ENCODE data around the gene NKX6-1. TPM values are rescaled to one million over a fixed set of nuclear protein-coding genes. Genes with fewer than 3 reads are reported as not detected.

The NKX6-1 gene
- total RNA-seq, 1 experiment from 2014 or later: 0.68 TPM

DNA sequence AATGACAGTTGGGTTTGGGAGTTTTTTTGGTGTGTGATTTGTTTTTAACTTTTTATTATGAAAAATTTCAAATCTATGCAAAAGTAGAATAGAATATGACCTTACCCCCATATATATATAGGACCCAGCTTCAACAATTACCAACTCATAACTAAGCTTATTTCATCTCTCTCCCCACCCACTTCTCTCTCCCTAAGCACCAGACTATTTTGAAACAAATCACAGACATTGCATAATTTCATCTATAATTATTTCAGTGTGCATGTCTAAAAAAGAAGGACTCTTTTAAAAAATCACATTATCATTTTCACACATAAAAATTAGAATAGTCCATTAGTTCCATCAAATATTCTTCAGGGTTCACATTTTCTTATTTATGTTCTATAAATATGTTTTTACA, 28.3 kb upstream of the NKX6-1 start:
- DNase-seq (ENCODE audit: unreplicated experiment): peak; percentile 10
- peaks cover 16% of the 10 kb centered on the region for H3K4me1 Mint-ChIP-seq (ENCODE audit: insufficient read depth, unreplicated experiment)
- intact Hi-C loops (cut with micrococcal nuclease): no loop called here
- no peak overlapping the region for H3K4me3 Mint-ChIP-seq (ENCODE audit: unreplicated experiment)
- H3K27me3 Mint-ChIP-seq (ENCODE audit: insufficient read depth, unreplicated experiment): peaks cover 17% of the 10 kb centered on the region
- no peak overlapping the region for H3K27ac Mint-ChIP-seq (ENCODE audit: low read depth, unreplicated experiment)
- H3K9me3 Mint-ChIP-seq (ENCODE audit: unreplicated experiment): no peaks in the 10 kb centered on the region
- H3K36me3 Mint-ChIP-seq (ENCODE audit: insufficient read depth, unreplicated experiment): no peaks in the 10 kb centered on the region
- TF ChIP-seq, protein P1, sequence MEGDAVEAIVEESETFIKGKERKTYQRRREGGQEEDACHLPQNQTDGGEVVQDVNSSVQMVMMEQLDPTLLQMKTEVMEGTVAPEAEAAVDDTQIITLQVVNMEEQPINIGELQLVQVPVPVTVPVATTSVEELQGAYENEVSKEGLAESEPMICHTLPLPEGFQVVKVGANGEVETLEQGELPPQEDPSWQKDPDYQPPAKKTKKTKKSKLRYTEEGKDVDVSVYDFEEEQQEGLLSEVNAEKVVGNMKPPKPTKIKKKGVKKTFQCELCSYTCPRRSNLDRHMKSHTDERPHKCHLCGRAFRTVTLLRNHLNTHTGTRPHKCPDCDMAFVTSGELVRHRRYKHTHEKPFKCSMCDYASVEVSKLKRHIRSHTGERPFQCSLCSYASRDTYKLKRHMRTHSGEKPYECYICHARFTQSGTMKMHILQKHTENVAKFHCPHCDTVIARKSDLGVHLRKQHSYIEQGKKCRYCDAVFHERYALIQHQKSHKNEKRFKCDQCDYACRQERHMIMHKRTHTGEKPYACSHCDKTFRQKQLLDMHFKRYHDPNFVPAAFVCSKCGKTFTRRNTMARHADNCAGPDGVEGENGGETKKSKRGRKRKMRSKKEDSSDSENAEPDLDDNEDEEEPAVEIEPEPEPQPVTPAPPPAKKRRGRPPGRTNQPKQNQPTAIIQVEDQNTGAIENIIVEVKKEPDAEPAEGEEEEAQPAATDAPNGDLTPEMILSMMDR (IDR thresholded peaks at IDR 0.05; ENCODE audit: unreplicated experiment): no peak
- ChIA-PET POLR2A (no interaction called here), CTCF (interaction anchor here (0.7 to 6.3 kb wide), 6 partner anchors 10 to 759 kb away, joined by 3 to 24 read pairs (median 4); no protein-coding TSS in a partner anchor)
- BruUV-seq (replicated peaks): no TSS peak

- Mint-ChIP-seq H3K4me3 (ENCODE audit: unreplicated experiment) (no peak overlapping the region), H3K9me3 (ENCODE audit: unreplicated experiment) (no peaks in the 10 kb centered on the region), H3K27me3 (ENCODE audit: insufficient read depth, unreplicated experiment) (peaks cover 22% of the 10 kb centered on the region), H3K36me3 (ENCODE audit: insufficient read depth, unreplicated experiment) (no peaks in the 10 kb centered on the region), H3K4me1 (ENCODE audit: insufficient read depth, unreplicated experiment) (no peaks in the 10 kb centered on the region), H3K27ac (ENCODE audit: low read depth, unreplicated experiment) (no peak overlapping the region)
- ChIA-PET CTCF (interaction anchor here (1.1 kb wide), 1 partner anchor 744 kb away, joined by 6 read pairs; no protein-coding TSS in a partner anchor), POLR2A (no interaction called here)
- BruUV-seq (replicated peaks): no TSS peak
- TF ChIP-seq, protein P1 (IDR thresholded peaks at IDR 0.05; ENCODE audit: unreplicated experiment): no peak
- intact Hi-C loops (cut with micrococcal nuclease): no loop called here
- DNase-seq (ENCODE audit: unreplicated experiment): no peak
Measured at GRCh38 chr4:84515075-84515474, 16.0 kb upstream of the NKX6-1 start.

GRCh38 chr4:84512277-84512676, 13.2 kb upstream of the NKX6-1 start:
- H3K4me3 Mint-ChIP-seq (ENCODE audit: unreplicated experiment): no peak overlapping the region
- CTCF ChIA-PET: interaction anchor here (0.6 to 1.4 kb wide), 5 partner anchors 9 to 867 kb away, joined by 6 to 9 read pairs (median 7); no protein-coding TSS in a partner anchor
- H3K9me3 Mint-ChIP-seq (ENCODE audit: unreplicated experiment): no peaks in the 10 kb centered on the region
- POLR2A ChIA-PET: no interaction called here
- no peaks in the 10 kb centered on the region for H3K36me3 Mint-ChIP-seq (ENCODE audit: insufficient read depth, unreplicated experiment)
- TF ChIP-seq, protein P1 (IDR thresholded peaks at IDR 0.05; ENCODE audit: unreplicated experiment): no peak
- intact Hi-C loops (cut with micrococcal nuclease): no loop called here
- H3K27ac Mint-ChIP-seq (ENCODE audit: low read depth, unreplicated experiment): no peak overlapping the region
- H3K27me3 Mint-ChIP-seq (ENCODE audit: insufficient read depth, unreplicated experiment): peaks cover 3% of the 10 kb centered on the region
- no peak for DNase-seq (ENCODE audit: unreplicated experiment)
- BruUV-seq (replicated peaks): no TSS peak
- no peaks in the 10 kb centered on the region for H3K4me1 Mint-ChIP-seq (ENCODE audit: insufficient read depth, unreplicated experiment)

DNA sequence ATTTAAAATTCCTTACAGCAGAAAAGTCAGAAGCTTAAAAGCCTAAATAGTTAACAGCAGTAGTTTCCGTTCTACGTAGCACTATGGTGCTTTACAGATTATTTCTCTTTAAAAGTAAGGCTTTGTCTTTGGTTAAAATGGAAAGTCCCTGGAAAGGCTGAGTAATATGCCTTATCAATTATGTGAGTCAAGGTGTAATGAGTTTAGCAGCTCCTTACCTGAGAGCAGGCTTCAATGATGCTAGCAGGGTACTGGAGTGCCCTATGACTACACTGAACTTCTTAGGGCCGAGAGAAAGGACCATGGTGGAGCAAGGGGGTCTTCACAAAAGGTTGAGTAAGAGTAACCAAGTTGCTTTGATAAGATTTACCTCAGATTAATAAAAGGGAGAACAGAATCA, 12.6 kb upstream of the NKX6-1 start:
- TF ChIP-seq, protein P1 (IDR thresholded peaks at IDR 0.05; ENCODE audit: unreplicated experiment): no peak
- ChIA-PET CTCF (interaction anchor here (0.6 to 1.4 kb wide), 6 partner anchors 8 to 1226 kb away, joined by 3 to 9 read pairs (median 6); no protein-coding TSS in a partner anchor), POLR2A (no interaction called here)
- no peak overlapping the region for H3K27ac Mint-ChIP-seq (ENCODE audit: low read depth, unreplicated experiment)
- BruUV-seq (replicated peaks): no TSS peak
- H3K9me3 Mint-ChIP-seq (ENCODE audit: unreplicated experiment): no peaks in the 10 kb centered on the region
- no peaks in the 10 kb centered on the region for H3K36me3 Mint-ChIP-seq (ENCODE audit: insufficient read depth, unreplicated experiment)
- H3K4me1 Mint-ChIP-seq (ENCODE audit: insufficient read depth, unreplicated experiment): no peaks in the 10 kb centered on the region
- H3K4me3 Mint-ChIP-seq (ENCODE audit: unreplicated experiment): no peak overlapping the region
- no peaks in the 10 kb centered on the region for H3K27me3 Mint-ChIP-seq (ENCODE audit: insufficient read depth, unreplicated experiment)
- intact Hi-C loops (cut with micrococcal nuclease): no loop called here
- no peak for DNase-seq (ENCODE audit: unreplicated experiment)

Data from MCF 10A (cell line).